Stimulated activated naive B cell treated with anti-CD40 and anti-IgM and Interleukin-4, amounts not matched to agents 10 μg/mL and 1 μg/mL and 100 μg/mL, for 72 hours (primary cell): Measurements from ENCODE around the gene RALGAPA2.
A peak's percentile ranks its signal among the peaks of the same experiment; 100 is the strongest.

Experiments used
- ATAC-seq, 2 donors: fragments of 150-1000 bp; cut with Tn5 transposase; replicated peaks; 2 replicates each; pipeline ENCODE4 v1.10.0; 2021; ENCODE audit warnings: moderate library complexity in 1 of 2
- DNase-seq: peaks from one replicate; pipeline ENCODE4 v3.0.0; 2021
- H3K27ac Mint-ChIP-seq: one replicate; pipeline ENCODE4 v1.8.0; 2022; ENCODE audit warnings: mild to moderate bottlenecking, mixed read lengths
- H3K27me3 Mint-ChIP-seq, 2 donors: one replicate each; pipeline ENCODE4 v1.8.0; 2022; ENCODE audit warnings: mixed read lengths in 2 of 2
- H3K36me3 Mint-ChIP-seq, 2 donors: one replicate each; pipeline ENCODE4 v1.8.0; 2022; ENCODE audit warnings: mixed read lengths in 2 of 2, mild to moderate bottlenecking in 1 of 2
- H3K4me1 Mint-ChIP-seq, 2 donors: one replicate each; pipeline ENCODE4 v1.8.0; 2022; ENCODE audit warnings: mixed read lengths in 2 of 2, mild to moderate bottlenecking in 1 of 2
- H3K4me3 Mint-ChIP-seq, 2 donors: one replicate each; pipeline ENCODE4 v1.8.0; 2022; ENCODE audit warnings: mild to moderate bottlenecking in 2 of 2, mixed read lengths in 2 of 2, moderate library complexity in 1 of 2
- H3K9me3 Mint-ChIP-seq, 2 donors: one replicate each; pipeline ENCODE4 v1.8.0; 2022; ENCODE audit warnings: mixed read lengths in 2 of 2, mild to moderate bottlenecking in 1 of 2

Gene RALGAPA2

DNA sequence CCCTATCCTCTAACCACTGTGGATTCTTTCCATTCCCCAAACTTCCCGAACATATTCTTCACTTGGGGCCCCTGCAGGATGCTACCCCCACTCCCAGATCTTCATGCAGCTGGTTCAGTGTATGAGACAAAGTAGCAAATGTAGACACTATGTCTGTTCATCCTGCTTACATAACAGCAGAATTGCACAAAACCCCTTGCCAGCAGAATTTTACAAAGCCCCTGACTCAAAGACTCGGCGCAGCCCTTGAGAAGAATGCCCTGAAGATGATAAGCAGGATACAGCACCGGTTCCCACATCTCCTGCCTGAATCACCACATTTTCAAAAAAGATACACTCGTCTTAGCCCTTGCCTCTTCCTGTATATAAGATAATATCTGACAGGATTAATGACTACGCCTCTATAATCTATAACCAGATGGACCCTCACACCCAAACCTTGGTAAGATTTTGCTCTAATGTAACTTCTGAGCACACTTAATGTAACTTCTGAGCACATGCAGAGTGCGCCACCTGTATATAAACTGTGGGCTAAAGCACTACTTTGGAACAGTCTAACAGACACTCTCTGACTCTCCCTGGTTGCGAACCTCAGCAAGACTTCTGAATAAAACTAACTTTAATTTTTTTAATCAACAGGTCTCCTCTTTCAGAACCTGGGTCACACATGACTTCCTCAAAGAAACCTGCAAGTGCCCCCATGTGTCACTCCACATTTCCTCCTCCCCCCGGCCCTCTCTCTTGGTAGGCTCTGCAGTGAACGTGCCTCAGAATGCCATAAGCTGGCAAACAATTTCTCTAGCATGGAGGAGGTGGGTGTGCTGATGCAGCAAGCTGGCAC is 28.7 kb downstream of the RALGAPA2 start:
- DNase-seq (no peak), ATAC-seq (no peak)
- Mint-ChIP-seq H3K27ac (peak overlapping the region; percentile 28), H3K4me1 (peaks cover 43 to 62% of the 10 kb centered on the region in 2 donors), H3K9me3 (no peaks in the 10 kb centered on the region), H3K4me3 (no peak overlapping the region), H3K27me3 (no peaks in the 10 kb centered on the region), H3K36me3 (peaks cover 4 to 9% of the 10 kb centered on the region in 2 donors)

GRCh38 chr20:20683020-20683419 is 29.4 kb downstream of the RALGAPA2 start:
- no peak for ATAC-seq

DNA sequence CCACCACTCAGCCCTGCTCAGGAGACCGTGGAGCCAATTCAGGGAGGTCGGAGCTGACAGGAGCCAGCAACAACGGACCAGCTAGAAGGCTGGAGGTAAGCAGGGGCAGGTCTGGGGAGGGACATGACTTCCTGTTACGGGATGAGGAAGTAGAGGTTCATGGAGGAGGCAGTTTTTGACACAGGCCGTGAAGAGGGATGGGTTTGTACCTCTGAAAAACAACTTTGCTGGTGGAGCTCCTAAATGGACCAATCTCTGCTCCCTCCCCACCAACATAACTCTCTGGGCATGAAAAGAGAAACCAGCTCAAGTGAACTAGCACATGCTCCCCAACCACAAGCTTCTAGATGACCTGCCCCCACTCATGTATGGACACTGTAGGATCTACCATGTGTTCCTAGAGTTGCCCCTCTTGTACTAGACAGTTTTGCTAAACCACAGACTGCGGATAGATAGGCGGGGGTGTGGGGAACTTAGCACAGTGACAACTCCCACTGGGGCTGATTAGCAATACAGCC is 31.4 kb downstream of the RALGAPA2 start:
- Mint-ChIP-seq H3K36me3 (peaks cover 13 to 20% of the 10 kb centered on the region in 2 donors), H3K9me3 (no peaks in the 10 kb centered on the region), H3K27me3 (no peaks in the 10 kb centered on the region), H3K4me3 (peak overlapping the region; percentile 36 to 44), H3K4me1 (peaks cover 36 to 46% of the 10 kb centered on the region in 2 donors), H3K27ac (peak overlapping the region; percentile 77)
- ATAC-seq (peak; percentile 76 to 84), DNase-seq (no peak)

More at GRCh38 chr20:20683020-20683419, 29.4 kb downstream of the RALGAPA2 start:
- no peak for DNase-seq
- peaks cover 8 to 15% of the 10 kb centered on the region in 2 donors for H3K36me3 Mint-ChIP-seq
- no peak overlapping the region for H3K27ac Mint-ChIP-seq
- H3K27me3 Mint-ChIP-seq: no peaks in the 10 kb centered on the region
- peaks cover 41 to 62% of the 10 kb centered on the region in 2 donors for H3K4me1 Mint-ChIP-seq
- no peak overlapping the region for H3K4me3 Mint-ChIP-seq
- H3K9me3 Mint-ChIP-seq: no peaks in the 10 kb centered on the region

- no peaks in the 10 kb centered on the region for H3K27me3 Mint-ChIP-seq
- no peak overlapping the region for H3K4me3 Mint-ChIP-seq
- no peak for ATAC-seq
- DNase-seq: no peak
- peaks cover 23 to 35% of the 10 kb centered on the region in 2 donors for H3K4me1 Mint-ChIP-seq
- H3K36me3 Mint-ChIP-seq: peaks cover 13 to 20% of the 10 kb centered on the region in 2 donors
- H3K27ac Mint-ChIP-seq: no peak overlapping the region
- no peaks in the 10 kb centered on the region for H3K9me3 Mint-ChIP-seq
These were observed 33.1 kb downstream of the RALGAPA2 start for GRCh38 chr20:20679316-20679715.

DNA sequence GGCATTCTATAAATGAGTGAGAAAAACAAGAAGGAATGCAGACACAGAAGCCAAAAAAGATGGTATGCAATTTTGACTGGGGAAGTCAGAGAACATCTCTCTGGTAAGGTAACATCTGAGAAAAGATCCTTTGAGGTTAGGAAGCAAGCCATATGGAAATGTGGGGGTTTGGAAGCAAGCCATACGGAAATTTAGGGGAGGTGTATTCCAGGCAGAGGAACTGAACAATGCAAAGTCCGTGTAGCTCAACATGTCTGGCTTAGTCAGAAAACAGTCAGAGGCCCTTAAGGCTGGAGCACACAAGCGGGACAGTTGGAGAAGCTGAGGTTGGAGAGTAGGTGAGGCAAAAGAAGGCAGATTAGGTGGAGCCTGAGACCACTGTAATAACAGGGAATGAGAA is 35.3 kb downstream of the RALGAPA2 start:
- no peak overlapping the region for H3K4me3 Mint-ChIP-seq
- H3K4me1 Mint-ChIP-seq: peaks cover 6 to 14% of the 10 kb centered on the region in 2 donors
- peaks cover 17 to 27% of the 10 kb centered on the region in 2 donors for H3K36me3 Mint-ChIP-seq
- no peak for DNase-seq
- H3K9me3 Mint-ChIP-seq: no peaks in the 10 kb centered on the region
- ATAC-seq: no peak
- no peak overlapping the region for H3K27ac Mint-ChIP-seq
- no peaks in the 10 kb centered on the region for H3K27me3 Mint-ChIP-seq

DNA sequence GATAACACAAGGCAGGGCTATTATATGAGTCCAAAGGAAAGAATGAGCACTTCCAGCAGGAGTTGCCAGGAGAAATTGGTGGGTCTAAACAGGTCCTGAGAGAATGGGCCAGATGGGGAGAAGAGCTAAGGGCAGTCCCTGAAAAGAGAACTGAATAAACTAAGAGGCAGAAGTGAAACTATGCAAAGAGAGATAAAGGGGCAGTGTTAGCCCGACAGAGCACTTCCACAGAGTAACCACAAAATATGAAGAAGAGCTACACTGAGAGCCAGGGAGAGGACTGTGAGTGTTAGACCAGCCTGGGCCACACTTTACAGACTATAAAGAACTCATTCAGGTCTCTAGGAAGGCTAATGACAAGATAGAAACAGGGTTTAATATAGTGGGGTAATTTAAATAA is 43.8 kb downstream of the RALGAPA2 start:
- Mint-ChIP-seq H3K27ac (no peak overlapping the region), H3K4me3 (peak overlapping the region in 1 of 2 donors; percentile 21), H3K27me3 (no peaks in the 10 kb centered on the region), H3K4me1 (peaks cover 25 to 52% of the 10 kb centered on the region in 2 donors), H3K36me3 (peaks cover 6 to 11% of the 10 kb centered on the region in 2 donors), H3K9me3 (no peaks in the 10 kb centered on the region)
- DNase-seq: peak; percentile 36
- ATAC-seq: peak; percentile 100

DNA sequence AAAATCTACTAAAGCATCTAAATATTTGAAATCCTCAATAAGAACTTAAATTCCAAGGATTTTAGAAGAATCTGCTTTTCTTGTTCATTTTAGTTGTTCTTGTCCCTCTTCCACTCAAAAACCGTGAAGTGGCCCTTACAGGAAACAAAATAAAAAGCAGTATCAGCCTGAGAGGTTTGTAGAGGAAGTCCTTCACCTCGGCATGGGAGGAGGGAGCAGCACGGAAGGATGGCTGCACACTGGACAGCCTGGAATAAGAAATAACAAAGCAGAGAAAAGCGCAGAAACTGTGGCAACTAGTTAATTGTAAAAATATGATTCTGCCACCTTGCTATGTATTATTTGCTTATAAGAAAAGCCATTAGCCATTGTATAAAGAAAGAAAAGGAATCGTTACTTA is 46.1 kb downstream of the RALGAPA2 start:
- no peak for ATAC-seq
- H3K27ac Mint-ChIP-seq: no peak overlapping the region
- peaks cover 24 to 56% of the 10 kb centered on the region in 2 donors for H3K4me1 Mint-ChIP-seq
- H3K4me3 Mint-ChIP-seq: no peak overlapping the region
- peaks cover 4 to 10% of the 10 kb centered on the region in 2 donors for H3K36me3 Mint-ChIP-seq
- no peaks in the 10 kb centered on the region for H3K9me3 Mint-ChIP-seq
- DNase-seq: no peak
- H3K27me3 Mint-ChIP-seq: no peaks in the 10 kb centered on the region

DNA sequence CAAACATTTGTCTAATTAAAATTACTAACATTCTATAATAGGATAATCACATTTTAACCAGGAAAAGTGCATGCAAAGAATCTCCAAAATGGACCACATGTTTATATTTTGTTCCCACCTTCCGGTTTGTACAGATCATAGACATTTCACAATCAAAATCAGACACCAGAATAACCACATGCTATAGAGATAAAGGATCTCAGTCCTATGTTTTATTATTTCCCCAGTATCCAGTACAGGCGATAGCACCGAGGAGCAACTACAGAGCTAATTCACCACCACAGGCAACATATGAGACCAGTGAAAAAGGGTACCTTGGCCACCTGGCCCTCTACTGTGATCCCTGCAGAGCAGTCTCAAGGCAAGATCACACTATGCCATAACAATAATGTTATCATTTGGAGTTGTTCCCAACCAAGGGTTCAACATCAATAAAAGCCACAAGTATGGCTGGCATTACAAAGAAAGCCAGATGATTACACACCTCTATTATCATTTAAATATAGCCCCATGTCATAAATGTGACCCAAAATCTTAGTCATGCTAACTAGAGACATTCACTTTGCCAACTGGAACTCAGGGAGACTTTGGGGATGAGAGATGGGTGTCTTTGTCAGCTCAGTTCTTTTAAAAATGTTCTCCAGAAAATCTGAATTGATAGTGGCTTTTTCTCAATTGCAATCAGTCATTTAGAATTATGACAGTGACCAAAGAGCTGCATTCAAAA is 46.7 kb downstream of the RALGAPA2 start:
- H3K4me3 Mint-ChIP-seq: no peak overlapping the region
- DNase-seq (no peak), ATAC-seq (no peak)
- no peak overlapping the region for H3K27ac Mint-ChIP-seq
- H3K27me3 Mint-ChIP-seq: no peaks in the 10 kb centered on the region
- peaks cover 22 to 56% of the 10 kb centered on the region in 2 donors for H3K4me1 Mint-ChIP-seq
- H3K36me3 Mint-ChIP-seq: peaks cover 4 to 5% of the 10 kb centered on the region in 2 donors
- no peaks in the 10 kb centered on the region for H3K9me3 Mint-ChIP-seq

GRCh38 chr20:20664795-20665589 is 47.5 kb downstream of the RALGAPA2 start:
- no peak overlapping the region for H3K27ac Mint-ChIP-seq
- H3K4me3 Mint-ChIP-seq: no peak overlapping the region
- DNase-seq (no peak), ATAC-seq (peak; percentile 57 to 58)
- H3K27me3 Mint-ChIP-seq: no peaks in the 10 kb centered on the region
- H3K4me1 Mint-ChIP-seq: peaks cover 22 to 54% of the 10 kb centered on the region in 2 donors
- H3K9me3 Mint-ChIP-seq: no peaks in the 10 kb centered on the region
- peaks cover 4 to 5% of the 10 kb centered on the region in 2 donors for H3K36me3 Mint-ChIP-seq

DNA sequence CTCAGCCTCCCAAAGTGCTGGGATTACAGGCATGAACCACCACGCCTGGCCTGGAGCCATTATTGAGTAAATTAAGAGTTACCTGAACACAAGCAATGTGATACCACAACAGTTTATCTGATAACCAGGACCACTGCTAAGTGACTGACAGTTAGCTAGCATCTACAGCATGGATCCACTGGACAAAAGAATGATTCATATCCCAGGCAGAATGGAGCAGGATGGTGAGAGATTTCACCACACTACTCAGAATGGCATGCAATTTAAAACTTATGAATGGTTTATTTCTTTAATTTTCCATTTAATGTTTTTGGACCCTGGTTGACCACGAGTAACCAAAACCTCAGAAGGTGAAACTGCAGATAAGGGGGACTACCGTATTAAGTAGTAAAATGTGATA is 48.6 kb downstream of the RALGAPA2 start:
- Mint-ChIP-seq H3K36me3 (peaks cover 0 to 5% of the 10 kb centered on the region in 2 donors), H3K27me3 (no peaks in the 10 kb centered on the region), H3K4me1 (peaks cover 14 to 42% of the 10 kb centered on the region in 2 donors), H3K9me3 (no peaks in the 10 kb centered on the region), H3K4me3 (no peak overlapping the region), H3K27ac (no peak overlapping the region)
- ATAC-seq (no peak), DNase-seq (no peak)

- peaks cover 7 to 17% of the 10 kb centered on the region in 2 donors for H3K36me3 Mint-ChIP-seq
- H3K9me3 Mint-ChIP-seq: no peaks in the 10 kb centered on the region
- H3K27ac Mint-ChIP-seq: no peak overlapping the region
- ATAC-seq (no peak), DNase-seq (no peak)
- no peaks in the 10 kb centered on the region for H3K27me3 Mint-ChIP-seq
- no peak overlapping the region for H3K4me3 Mint-ChIP-seq
- H3K4me1 Mint-ChIP-seq: peaks cover 2 to 10% of the 10 kb centered on the region in 2 donors
These were observed 53.5 kb downstream of the RALGAPA2 start for GRCh38 chr20:20658871-20659431.

GRCh38 chr20:20658123-20658522 is 54.3 kb downstream of the RALGAPA2 start:
- Mint-ChIP-seq H3K36me3 (peaks cover 7 to 17% of the 10 kb centered on the region in 2 donors), H3K9me3 (no peaks in the 10 kb centered on the region), H3K27ac (no peak overlapping the region), H3K4me3 (no peak overlapping the region), H3K27me3 (no peaks in the 10 kb centered on the region), H3K4me1 (peaks cover 2 to 6% of the 10 kb centered on the region in 2 donors)
- DNase-seq: no peak
- no peak for ATAC-seq

DNA sequence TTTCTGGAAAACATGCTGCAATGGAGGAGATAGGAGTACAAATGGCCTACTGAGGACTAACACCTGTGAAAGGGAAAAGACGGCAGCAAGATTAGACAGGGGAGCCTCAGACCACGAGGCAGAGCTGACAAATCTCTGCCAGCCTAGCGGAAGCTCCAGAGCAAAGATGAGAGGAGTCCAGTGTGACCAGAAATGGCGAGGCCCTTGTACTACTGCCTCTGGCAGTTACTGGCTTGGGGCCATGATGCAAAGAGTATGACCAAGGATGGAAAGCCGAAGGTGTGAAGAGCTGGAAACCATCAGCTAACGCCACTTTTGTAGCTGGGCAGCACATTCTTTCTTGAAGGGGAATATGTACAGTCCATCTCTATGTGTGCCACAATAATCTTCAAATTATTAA is 55.4 kb downstream of the RALGAPA2 start:
- Mint-ChIP-seq H3K27me3 (no peaks in the 10 kb centered on the region), H3K4me1 (peaks cover 0 to 2% of the 10 kb centered on the region in 2 donors), H3K9me3 (no peaks in the 10 kb centered on the region), H3K4me3 (no peak overlapping the region), H3K27ac (no peak overlapping the region), H3K36me3 (peaks cover 11 to 22% of the 10 kb centered on the region in 2 donors)
- no peak for DNase-seq
- no peak for ATAC-seq
